ENCODE measurements around the gene USP24.

Gene USP24

DNA sequence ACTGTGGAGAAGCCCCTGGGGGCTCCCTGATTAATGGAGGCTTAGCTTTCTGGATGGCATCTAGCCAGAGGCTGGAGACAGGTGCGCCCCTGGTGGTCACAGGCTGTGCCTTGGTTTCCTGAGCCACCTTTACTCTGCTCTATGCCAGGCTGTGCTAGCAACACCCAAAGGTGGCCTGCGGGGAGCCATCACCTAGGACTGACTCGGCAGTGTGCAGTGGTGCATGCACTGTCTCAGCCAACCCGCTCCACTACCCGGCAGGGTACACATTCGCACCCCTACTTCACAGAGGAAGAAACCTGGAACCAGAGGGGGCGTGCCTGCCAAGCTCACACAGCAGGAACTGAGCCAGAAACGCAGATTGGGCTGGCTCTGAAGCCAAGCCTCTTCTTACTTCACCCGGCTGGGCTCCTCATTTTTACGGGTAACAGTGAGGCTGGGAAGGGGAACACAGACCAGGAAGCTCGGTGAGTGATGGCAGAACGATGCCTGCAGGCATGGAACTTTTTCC, 151.0 kb downstream of the USP24 start:
- no peak for TF ChIP-seq CTCF (IDR thresholded peaks at IDR 0.05; ENCODE audit: unreplicated experiment in 3 of 3)
- H3K4me3 Mint-ChIP-seq: no peak overlapping the region
- peaks cover 33% of the 10 kb centered on the region for H3K36me3 Mint-ChIP-seq (ENCODE audit: low read depth)
- H3K4me1 Mint-ChIP-seq: peaks cover 37% of the 10 kb centered on the region
- H3K27ac Mint-ChIP-seq: no peak overlapping the region
- H3K27me3 Mint-ChIP-seq (ENCODE audit: low read depth): no peaks in the 10 kb centered on the region
- H3K9me3 Mint-ChIP-seq: no peaks in the 10 kb centered on the region

GRCh38 chr1:55063577-55063942, 151.6 kb downstream of the USP24 start:
- H3K36me3 Mint-ChIP-seq (ENCODE audit: low read depth): peaks cover 27% of the 10 kb centered on the region
- H3K9me3 Mint-ChIP-seq: no peaks in the 10 kb centered on the region
- peaks cover 31% of the 10 kb centered on the region for H3K4me1 Mint-ChIP-seq
- H3K27me3 Mint-ChIP-seq (ENCODE audit: low read depth): no peaks in the 10 kb centered on the region
- H3K27ac Mint-ChIP-seq: no peak overlapping the region
- TF ChIP-seq CTCF (IDR thresholded peaks at IDR 0.05; ENCODE audit: unreplicated experiment in 3 of 3): no peak
- no peak overlapping the region for H3K4me3 Mint-ChIP-seq

DNA sequence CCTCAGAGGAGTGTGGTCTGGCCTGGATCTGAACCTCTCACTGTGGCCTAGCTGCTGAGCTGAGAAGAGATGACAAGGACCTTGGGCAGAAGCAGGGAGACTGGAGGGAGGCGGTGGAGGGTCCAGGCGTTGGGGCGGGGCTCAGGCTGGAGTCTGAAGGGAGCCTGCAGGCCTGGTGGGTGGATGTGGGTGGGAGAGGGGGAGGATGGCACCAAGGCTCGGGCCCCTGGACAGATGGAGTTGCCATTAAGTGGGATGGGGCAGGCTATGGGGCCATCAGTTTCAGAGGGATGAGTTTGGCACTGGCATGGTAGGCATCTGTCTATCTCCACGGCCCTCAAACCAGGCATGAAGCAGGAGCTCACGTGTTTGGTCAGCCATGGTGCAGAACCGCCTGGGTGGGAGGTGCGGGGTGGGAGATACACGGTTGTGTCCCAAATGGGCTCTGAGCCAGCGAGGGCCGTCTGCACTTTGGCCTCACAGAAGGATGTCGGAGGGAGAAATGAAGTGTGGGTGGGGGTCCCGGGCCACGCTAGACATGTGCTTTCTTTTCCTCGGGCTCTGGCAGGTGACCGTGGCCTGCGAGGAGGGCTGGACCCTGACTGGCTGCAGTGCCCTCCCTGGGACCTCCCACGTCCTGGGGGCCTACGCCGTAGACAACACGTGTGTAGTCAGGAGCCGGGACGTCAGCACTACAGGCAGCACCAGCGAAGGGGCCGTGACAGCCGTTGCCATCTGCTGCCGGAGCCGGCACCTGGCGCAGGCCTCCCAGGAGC, 152.2 kb downstream of the USP24 start:
- no peak overlapping the region for H3K27ac Mint-ChIP-seq
- H3K36me3 Mint-ChIP-seq (ENCODE audit: low read depth): peaks cover 29% of the 10 kb centered on the region
- H3K4me1 Mint-ChIP-seq: peaks cover 28% of the 10 kb centered on the region
- no peaks in the 10 kb centered on the region for H3K9me3 Mint-ChIP-seq
- no peak for TF ChIP-seq CTCF (IDR thresholded peaks at IDR 0.05; ENCODE audit: unreplicated experiment in 3 of 3)
- H3K4me3 Mint-ChIP-seq: no peak overlapping the region
- no peaks in the 10 kb centered on the region for H3K27me3 Mint-ChIP-seq (ENCODE audit: low read depth)

DNA sequence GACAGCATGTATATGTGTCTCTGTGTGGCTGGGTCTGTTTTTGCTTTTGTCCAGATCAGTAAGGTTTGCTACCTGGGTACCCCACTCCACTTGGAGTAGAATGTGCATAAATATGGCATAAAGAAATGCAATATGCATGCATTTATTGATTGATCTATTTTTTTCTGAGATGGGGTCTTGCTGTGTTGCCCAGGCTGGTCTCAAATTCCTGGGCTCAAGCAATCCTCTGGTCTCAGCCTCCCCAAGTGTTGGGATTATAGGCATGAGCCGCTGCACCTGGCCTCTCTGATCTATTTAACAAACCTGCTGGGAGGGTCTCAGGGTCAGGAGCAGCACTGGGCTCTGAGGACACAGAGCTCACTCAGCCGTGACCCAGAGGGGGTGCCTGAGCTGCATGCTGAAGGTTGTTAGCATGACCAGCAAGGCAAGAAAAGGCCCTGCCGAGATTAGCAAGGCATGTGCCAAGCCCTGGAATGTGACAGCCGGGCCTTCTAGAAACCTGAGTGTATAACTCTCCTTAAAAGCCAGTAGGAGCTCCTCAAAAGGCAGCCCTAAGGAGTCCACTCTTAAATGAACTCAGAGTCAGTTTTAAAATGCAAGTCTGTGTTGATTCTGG, 153.3 kb downstream of the USP24 start:
- no peak overlapping the region for H3K4me3 Mint-ChIP-seq
- H3K27me3 Mint-ChIP-seq (ENCODE audit: low read depth): peaks cover 5% of the 10 kb centered on the region
- no peaks in the 10 kb centered on the region for H3K9me3 Mint-ChIP-seq
- H3K4me1 Mint-ChIP-seq: peaks cover 22% of the 10 kb centered on the region
- no peak for TF ChIP-seq CTCF (IDR thresholded peaks at IDR 0.05; ENCODE audit: unreplicated experiment in 3 of 3)
- no peak overlapping the region for H3K27ac Mint-ChIP-seq
- H3K36me3 Mint-ChIP-seq (ENCODE audit: low read depth): peaks cover 21% of the 10 kb centered on the region

GRCh38 chr1:55061000-55061705, 154.0 kb downstream of the USP24 start:
- Mint-ChIP-seq H3K36me3 (ENCODE audit: low read depth) (peaks cover 15% of the 10 kb centered on the region), H3K27me3 (ENCODE audit: low read depth) (peaks cover 5% of the 10 kb centered on the region), H3K4me3 (no peak overlapping the region), H3K27ac (no peak overlapping the region), H3K9me3 (no peaks in the 10 kb centered on the region), H3K4me1 (peaks cover 20% of the 10 kb centered on the region)
- no peak for TF ChIP-seq CTCF (IDR thresholded peaks at IDR 0.05; ENCODE audit: unreplicated experiment in 3 of 3)

All from nephron (organoid).